Caco-2 (cell line): ENCODE measurements around the gene MAPRE2. TPM values are rescaled to one million over a fixed set of nuclear protein-coding genes. Genes with fewer than 3 reads are reported as not detected.

Experiments used
- BruUV-seq: library from RNA; stranded (reverse); fragments of 400-500 nt; replicated peaks from 2 replicates; lab custom pipeline; 2021; lab: Mats Ljungman, UMichigan
- CTCF ChIA-PET: fragments of 300-600 bp; sonication (Branson Sonifier 250); formaldehyde crosslinking; loops from one replicate; lab custom pipeline; 2022; ENCODE audit warnings: antibody characterized with exemption; lab: Charles Lee
- POLR2A ChIA-PET: fragments of 300-600 bp; sonication (Branson Sonifier 250); formaldehyde crosslinking; loops from one replicate; lab custom pipeline; 2022; ENCODE audit warnings: antibody characterized with exemption; lab: Charles Lee
- DNase-seq, 2 experiments: peaks; one replicate each; pipeline versions ENCODE4 v3.0.0 to v3.0.0-alpha.2; 2020 to 2022
- H3K27me3 ChIP-seq: replicated peaks from 2 replicates; pipeline ENCODE4 v1.6.0; 2011; ENCODE audit warnings: low read length; ENCODE audit not compliant: control insufficient read depth, insufficient read depth
- H3K36me3 ChIP-seq: 2 replicates; pipeline ENCODE4 v1.5.1; 2011; ENCODE audit warnings: low read length; ENCODE audit not compliant: control insufficient read depth, insufficient read depth
- H3K4me1 ChIP-seq: fragments of 250-450 bp; sonication (Bioruptor Pico); 2 replicates; pipeline ENCODE4 v1.5.1; 2020; ENCODE audit warnings: mild to moderate bottlenecking
- H3K4me3 ChIP-seq: 2 replicates; pipeline ENCODE4 v1.5.1; 2011; ENCODE audit warnings: low read depth, mild to moderate bottlenecking, control low read depth, low read length
- H3K9me3 ChIP-seq: fragments of 250-450 bp; sonication (Bioruptor Pico); 2 replicates; pipeline ENCODE4 v1.5.1; 2020; ENCODE audit warnings: mild to moderate bottlenecking, moderate library complexity
- H3K27ac Mint-ChIP-seq: one replicate; pipeline ENCODE4 v1.8.0; 2022; ENCODE audit warnings: mixed read lengths; ENCODE audit not compliant: unreplicated experiment
- H3K27me3 Mint-ChIP-seq: one replicate; pipeline ENCODE4 v1.8.0; 2022; ENCODE audit warnings: mixed read lengths; ENCODE audit not compliant: insufficient read depth, unreplicated experiment
- H3K36me3 Mint-ChIP-seq: one replicate; pipeline ENCODE4 v1.8.0; 2022; ENCODE audit warnings: mild to moderate bottlenecking, mixed read lengths; ENCODE audit not compliant: insufficient read depth, unreplicated experiment
- H3K4me1 Mint-ChIP-seq: one replicate; pipeline ENCODE4 v1.8.0; 2022; ENCODE audit warnings: low read depth, mixed read lengths; ENCODE audit not compliant: unreplicated experiment
- H3K4me3 Mint-ChIP-seq: one replicate; pipeline ENCODE4 v1.8.0; 2022; ENCODE audit warnings: mild to moderate bottlenecking, moderate library complexity, mixed read lengths; ENCODE audit not compliant: unreplicated experiment
- H3K9me3 Mint-ChIP-seq: one replicate; pipeline ENCODE4 v1.8.0; 2022; ENCODE audit warnings: mixed read lengths; ENCODE audit not compliant: unreplicated experiment
- intact Hi-C: fragments of 100-400 bp; cut with micrococcal nuclease; formaldehyde crosslinking; loops from one replicate; pipeline ENCODE4 v1.10.0; 2022; ENCODE audit not compliant: unreplicated experiment
- total RNA-seq: library from RNA; stranded (reverse); gene quantifications from 2 replicates; pipeline ENCODE4 v1.2.3, GENCODE V29; 2022
- TF ChIP-seq, protein P1 (sequence below), 2 experiments: fragments of 200-600 bp in 1 of 2; IDR thresholded peaks; 1 replicate in 1 of 2; 2 replicates in 1 of 2; pipeline versions ENCODE4 v1.5.1 to v1.8.0; 2011 to 2022; ENCODE audit warnings: antibody characterized with exemption in 1 of 2, control low read depth in 1 of 2, inconsistent platforms in 1 of 2, low read depth in 1 of 2, low read length in 1 of 2, mild to moderate bottlenecking in 1 of 2, moderate library complexity in 1 of 2; ENCODE audit not compliant: insufficient read depth in 1 of 2, severe bottlenecking in 1 of 2, unreplicated experiment in 1 of 2

The MAPRE2 gene
- total RNA-seq, 1 experiment from 2014 or later: 9.3 TPM

DNA sequence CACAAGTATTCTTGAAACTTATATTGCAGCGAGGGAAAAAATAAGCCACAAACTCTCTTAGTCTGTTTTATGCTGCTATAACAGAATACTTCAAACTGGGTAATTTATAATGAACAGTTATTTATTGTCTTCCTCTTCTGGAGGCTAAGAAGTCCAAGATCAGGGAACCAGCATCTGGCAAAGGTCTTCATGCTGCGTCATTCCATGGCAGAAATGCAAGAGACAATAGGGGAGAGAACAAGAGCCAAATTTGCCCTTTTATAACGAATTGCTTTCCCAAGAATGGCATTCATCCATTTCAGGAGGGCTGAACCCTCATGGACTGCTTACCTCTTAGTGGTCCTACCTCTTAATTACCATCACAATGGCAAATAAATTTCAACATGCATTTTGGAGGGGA lies 46.5 kb downstream of the MAPRE2 start:
- H3K36me3 Mint-ChIP-seq: no peaks in the 10 kb centered on the region

DNA sequence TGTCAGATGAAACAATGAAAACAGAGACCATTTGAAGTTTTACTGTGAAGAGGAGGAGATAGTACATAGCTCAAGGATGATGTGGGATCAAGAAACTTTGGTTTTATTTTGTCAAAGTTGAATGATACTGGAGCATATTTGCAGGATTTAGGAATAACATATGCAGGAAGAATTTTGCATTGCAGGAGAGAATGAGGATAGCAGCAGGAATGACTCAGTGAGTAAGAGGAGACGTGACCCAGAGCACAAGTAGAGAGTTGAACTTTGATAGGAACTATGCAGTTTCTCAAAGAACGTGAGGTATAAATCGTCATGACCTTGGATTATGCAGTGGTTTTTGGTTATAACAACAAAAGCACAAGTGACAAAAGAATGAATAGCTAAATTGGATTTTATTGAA lies 47.7 kb downstream of the MAPRE2 start:
- Mint-ChIP-seq H3K27ac (no peak overlapping the region), H3K4me3 (no peak overlapping the region), H3K4me1 (no peaks in the 10 kb centered on the region), H3K27me3 (no peaks in the 10 kb centered on the region), H3K36me3 (no peaks in the 10 kb centered on the region), H3K9me3 (no peaks in the 10 kb centered on the region)
- no peaks in the 10 kb centered on the region for H3K36me3 ChIP-seq
- no TSS peak for BruUV-seq
- intact Hi-C loops: no loop called here
- POLR2A ChIA-PET: no interaction called here
- no peaks in the 10 kb centered on the region for H3K9me3 ChIP-seq
- H3K4me3 ChIP-seq: no peak overlapping the region
- H3K27me3 ChIP-seq: no peaks in the 10 kb centered on the region
- peaks cover 6% of the 10 kb centered on the region; the same call in 1 of the 2 replicates for H3K4me1 ChIP-seq
- TF ChIP-seq, protein P1, sequence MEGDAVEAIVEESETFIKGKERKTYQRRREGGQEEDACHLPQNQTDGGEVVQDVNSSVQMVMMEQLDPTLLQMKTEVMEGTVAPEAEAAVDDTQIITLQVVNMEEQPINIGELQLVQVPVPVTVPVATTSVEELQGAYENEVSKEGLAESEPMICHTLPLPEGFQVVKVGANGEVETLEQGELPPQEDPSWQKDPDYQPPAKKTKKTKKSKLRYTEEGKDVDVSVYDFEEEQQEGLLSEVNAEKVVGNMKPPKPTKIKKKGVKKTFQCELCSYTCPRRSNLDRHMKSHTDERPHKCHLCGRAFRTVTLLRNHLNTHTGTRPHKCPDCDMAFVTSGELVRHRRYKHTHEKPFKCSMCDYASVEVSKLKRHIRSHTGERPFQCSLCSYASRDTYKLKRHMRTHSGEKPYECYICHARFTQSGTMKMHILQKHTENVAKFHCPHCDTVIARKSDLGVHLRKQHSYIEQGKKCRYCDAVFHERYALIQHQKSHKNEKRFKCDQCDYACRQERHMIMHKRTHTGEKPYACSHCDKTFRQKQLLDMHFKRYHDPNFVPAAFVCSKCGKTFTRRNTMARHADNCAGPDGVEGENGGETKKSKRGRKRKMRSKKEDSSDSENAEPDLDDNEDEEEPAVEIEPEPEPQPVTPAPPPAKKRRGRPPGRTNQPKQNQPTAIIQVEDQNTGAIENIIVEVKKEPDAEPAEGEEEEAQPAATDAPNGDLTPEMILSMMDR (IDR thresholded peaks at IDR 0.05; ENCODE audit: insufficient read depth in 1 of 2, low read depth in 1 of 2, low read length in 1 of 2, severe bottlenecking in 1 of 2, unreplicated experiment in 1 of 2): no peak
- CTCF ChIA-PET: no interaction called here
- no peak for DNase-seq

More for the DNA sequence above, 46.5 kb downstream of the MAPRE2 start:
- H3K27me3 Mint-ChIP-seq: no peaks in the 10 kb centered on the region
- Histone ChIP-seq H3K27me3 (no peaks in the 10 kb centered on the region), H3K4me1 (peaks cover 6% of the 10 kb centered on the region; the same call in 1 of the 2 replicates), H3K36me3 (no peaks in the 10 kb centered on the region), H3K9me3 (no peaks in the 10 kb centered on the region), H3K4me3 (no peak overlapping the region)
- no peak for DNase-seq
- intact Hi-C loops: no loop called here
- no peaks in the 10 kb centered on the region for H3K4me1 Mint-ChIP-seq
- H3K9me3 Mint-ChIP-seq: no peaks in the 10 kb centered on the region
- no peak overlapping the region for H3K4me3 Mint-ChIP-seq
- CTCF ChIA-PET: no interaction called here
- POLR2A ChIA-PET: no interaction called here
- BruUV-seq: no TSS peak
- no peak overlapping the region for H3K27ac Mint-ChIP-seq
- TF ChIP-seq, protein P1 (IDR thresholded peaks at IDR 0.05; ENCODE audit: insufficient read depth in 1 of 2, low read depth in 1 of 2, low read length in 1 of 2, severe bottlenecking in 1 of 2, unreplicated experiment in 1 of 2): no peak

DNA sequence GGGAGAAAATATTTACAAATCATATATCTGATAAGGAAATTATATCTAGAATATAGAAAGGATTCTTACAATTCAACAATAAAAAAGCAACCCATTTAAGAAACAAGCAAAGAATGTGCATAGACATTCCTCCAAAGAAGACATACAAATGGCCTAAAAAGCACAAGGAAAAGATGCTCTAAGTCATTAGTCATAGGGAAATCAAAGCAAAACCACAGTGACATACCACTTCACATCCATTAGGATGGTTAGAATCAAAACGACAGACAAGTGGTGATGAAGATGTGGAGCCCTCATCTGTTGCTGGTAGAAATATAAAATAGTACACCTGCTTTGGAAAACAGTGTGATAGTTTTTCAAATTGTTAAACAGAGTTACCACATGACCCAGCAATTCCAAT lies 48.2 kb downstream of the MAPRE2 start:
- POLR2A ChIA-PET: no interaction called here
- intact Hi-C loops: no loop called here
- H3K4me3 Mint-ChIP-seq: no peak overlapping the region

More for the DNA sequence above, 48.2 kb downstream of the MAPRE2 start:
- CTCF ChIA-PET: no interaction called here
- Mint-ChIP-seq H3K27me3 (no peaks in the 10 kb centered on the region), H3K9me3 (no peaks in the 10 kb centered on the region), H3K4me1 (no peaks in the 10 kb centered on the region), H3K27ac (no peak overlapping the region), H3K36me3 (no peaks in the 10 kb centered on the region)
- no peak for DNase-seq
- no peak overlapping the region for H3K4me3 ChIP-seq
- no peaks in the 10 kb centered on the region for H3K36me3 ChIP-seq
- peaks cover 6% of the 10 kb centered on the region; the same call in 1 of the 2 replicates for H3K4me1 ChIP-seq
- no peaks in the 10 kb centered on the region for H3K27me3 ChIP-seq
- TF ChIP-seq, protein P1 (IDR thresholded peaks at IDR 0.05; ENCODE audit: insufficient read depth in 1 of 2, low read depth in 1 of 2, low read length in 1 of 2, severe bottlenecking in 1 of 2, unreplicated experiment in 1 of 2): no peak
- H3K9me3 ChIP-seq: no peaks in the 10 kb centered on the region
- no TSS peak for BruUV-seq
